Lower leg skin (tissue), 4 donors: Measurements from ENCODE around the gene TMEM260. TPM values are rescaled to one million over a fixed set of nuclear protein-coding genes. Genes with fewer than 3 reads are reported as not detected.
A peak's percentile ranks its signal among the peaks of the same experiment; 100 is the strongest.
"Not testable (repeated sequence)": the region's sequence is repeated elsewhere in the genome, so short reads cannot be mapped to it uniquely, and the experiment has no call there.

Experiments
- DNase-seq, 2 donors: peaks; one replicate each; pipeline ENCODE4 v3.0.0-alpha.2; 2019; ENCODE audit warnings: low spot score in 2 of 2
- H3K4me3 ChIP-seq: fragments of 200-600 bp; sonication (generic); 2 replicates; pipeline ENCODE4 v1.5.1; 2017; ENCODE audit warnings: mild to moderate bottlenecking, low read depth; ENCODE audit not compliant: poor library complexity, severe bottlenecking
- POLR2A ChIP-seq, 2 donors: fragments of 450-650 bp; IDR thresholded peaks; one replicate each; pipeline ENCODE4 v1.6.1; 2016 to 2017; ENCODE audit warnings: antibody characterized with exemption in 2 of 2, mild to moderate bottlenecking in 1 of 2, moderate library complexity in 1 of 2
- WGBS, 2 donors: methylation state at CpG; one replicate each; pipeline ENCODE4 v1.1.5; 2018; 5-methylcytosine and 5-hydroxymethylcytosine counted together
- intact Hi-C: fragments of 100-400 bp; cut with DNase I; formaldehyde crosslinking; loops from one replicate; pipeline ENCODE4 v1.15.0; 2023; ENCODE audit warnings: low total_unique reads
- total RNA-seq, 4 donors: library from RNA; depleted of rRNA; stranded (reverse); fragments of >200 nt; gene quantifications; one replicate each; pipeline ENCODE4 v1.1.0, GENCODE V29; 2016
- TF ChIP-seq, protein P1 (sequence below), 3 donors: fragments of 450-650 bp; IDR thresholded peaks; one replicate each; pipeline ENCODE4 v1.5.1; 2016; ENCODE audit warnings: antibody characterized with exemption in 3 of 3, mild to moderate bottlenecking in 3 of 3, moderate library complexity in 2 of 3

Gene TMEM260
- total RNA-seq, 4 donors from 2014 or later, result 11.9 to 33.9 (median 22.1) TPM

DNA sequence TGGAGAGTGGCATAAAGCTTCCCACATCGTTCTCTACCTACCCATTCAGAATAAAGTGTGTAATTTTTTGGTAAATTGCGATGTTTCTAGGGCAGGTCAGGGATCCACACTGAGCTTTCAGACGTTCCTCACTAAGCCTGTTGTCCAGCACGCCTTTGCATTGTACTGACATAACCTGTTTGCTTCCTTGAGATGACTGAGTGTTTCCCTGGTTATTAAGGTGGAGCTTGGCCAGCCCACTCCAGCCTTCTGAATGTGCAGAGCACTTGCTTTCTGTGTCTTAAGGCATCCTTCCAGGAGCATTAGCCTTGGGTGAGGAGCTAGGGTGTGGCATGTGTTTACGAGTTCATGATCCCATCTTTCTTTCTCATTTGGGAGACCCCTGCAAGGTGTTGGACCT, 96.4 kb downstream of the TMEM260 start:
- TF ChIP-seq POLR2A (IDR thresholded peaks at IDR 0.05), result no peak
- TF ChIP-seq, protein P1, sequence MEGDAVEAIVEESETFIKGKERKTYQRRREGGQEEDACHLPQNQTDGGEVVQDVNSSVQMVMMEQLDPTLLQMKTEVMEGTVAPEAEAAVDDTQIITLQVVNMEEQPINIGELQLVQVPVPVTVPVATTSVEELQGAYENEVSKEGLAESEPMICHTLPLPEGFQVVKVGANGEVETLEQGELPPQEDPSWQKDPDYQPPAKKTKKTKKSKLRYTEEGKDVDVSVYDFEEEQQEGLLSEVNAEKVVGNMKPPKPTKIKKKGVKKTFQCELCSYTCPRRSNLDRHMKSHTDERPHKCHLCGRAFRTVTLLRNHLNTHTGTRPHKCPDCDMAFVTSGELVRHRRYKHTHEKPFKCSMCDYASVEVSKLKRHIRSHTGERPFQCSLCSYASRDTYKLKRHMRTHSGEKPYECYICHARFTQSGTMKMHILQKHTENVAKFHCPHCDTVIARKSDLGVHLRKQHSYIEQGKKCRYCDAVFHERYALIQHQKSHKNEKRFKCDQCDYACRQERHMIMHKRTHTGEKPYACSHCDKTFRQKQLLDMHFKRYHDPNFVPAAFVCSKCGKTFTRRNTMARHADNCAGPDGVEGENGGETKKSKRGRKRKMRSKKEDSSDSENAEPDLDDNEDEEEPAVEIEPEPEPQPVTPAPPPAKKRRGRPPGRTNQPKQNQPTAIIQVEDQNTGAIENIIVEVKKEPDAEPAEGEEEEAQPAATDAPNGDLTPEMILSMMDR (IDR thresholded peaks at IDR 0.05), result no peak
- DNase-seq, result no peak
- 55 to 65% methylated on average over 5 of the region's 5 CpGs for WGBS, 2 donors
- intact Hi-C loops, result no loop called here
- no peak overlapping the region for H3K4me3 ChIP-seq

DNA sequence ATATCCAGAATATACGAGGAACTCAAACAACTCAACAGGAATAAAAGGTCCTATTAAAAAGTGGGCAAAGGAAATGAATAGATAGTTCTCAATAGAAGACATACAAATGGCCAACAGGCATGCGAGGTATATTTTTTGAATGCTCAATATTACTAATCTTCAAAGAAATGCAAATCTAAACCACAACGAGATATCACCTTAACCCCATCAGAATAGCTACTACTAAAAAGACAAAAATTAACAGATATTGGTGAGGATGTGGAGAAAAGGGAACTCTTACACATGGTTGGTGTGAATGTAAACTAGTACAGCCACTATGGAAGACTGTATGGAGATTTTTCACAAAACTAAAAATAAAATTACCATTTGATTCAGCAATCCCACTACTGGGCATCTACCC, 99.2 kb downstream of the TMEM260 start:
- no peak for DNase-seq
- TF ChIP-seq, protein P1 (IDR thresholded peaks at IDR 0.05), result no peak
- no peak overlapping the region for H3K4me3 ChIP-seq
- WGBS, 2 donors, result 80 to 83% methylated on average over 3 of the region's 3 CpGs
- intact Hi-C loops, result no loop called here

DNA sequence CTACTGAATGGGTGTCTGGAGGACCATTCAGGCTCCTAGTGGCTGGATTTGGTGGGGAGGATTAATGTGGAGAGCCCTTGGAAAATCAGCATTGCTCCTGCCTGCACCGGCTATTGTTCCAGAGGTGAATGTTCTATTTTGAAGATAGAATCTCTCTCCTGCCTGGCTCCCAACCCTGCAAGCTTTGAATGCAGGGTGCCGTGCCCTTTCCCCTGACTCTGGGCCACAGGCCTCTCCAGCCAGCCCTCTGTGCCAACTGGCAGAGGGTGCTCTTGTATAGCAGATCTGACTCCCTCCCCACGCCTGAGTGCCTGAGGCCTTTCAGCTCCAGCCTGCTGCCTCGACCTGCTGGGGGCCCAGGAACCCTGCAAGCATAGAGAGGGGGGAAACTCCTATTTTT, 106.8 kb downstream of the TMEM260 start:
- no peak for DNase-seq
- intact Hi-C loops, result no loop called here
- 28 to 46% methylated on average over 4 of the region's 4 CpGs for WGBS, 2 donors

DNA sequence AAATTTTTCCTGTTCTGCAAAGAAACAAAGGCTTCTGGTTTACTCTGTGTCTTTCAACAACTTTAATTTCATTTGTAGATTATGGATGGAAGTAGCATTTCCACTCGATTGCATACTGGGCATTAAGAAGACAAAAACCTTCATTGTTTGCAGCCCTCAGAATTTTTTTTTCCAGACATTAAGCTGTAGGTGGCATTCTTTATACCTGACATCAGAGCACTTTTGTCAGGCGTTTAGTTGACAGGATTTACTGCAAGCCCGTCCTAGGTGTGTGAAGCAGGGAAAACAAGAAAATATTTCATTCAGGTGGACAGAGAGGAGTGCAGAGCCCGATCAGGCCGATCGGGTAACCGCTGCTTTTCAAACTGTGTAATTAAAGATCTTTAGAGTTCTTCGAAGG, 107.5 kb downstream of the TMEM260 start:
- 54 to 71% methylated on average over 8 of the region's 8 CpGs for WGBS, 2 donors
- TF ChIP-seq POLR2A (IDR thresholded peaks at IDR 0.05), result no peak
- TF ChIP-seq, protein P1 (IDR thresholded peaks at IDR 0.05), result no peak
- intact Hi-C loops, result no loop called here

More for the DNA sequence above, 106.8 kb downstream of the TMEM260 start:
- TF ChIP-seq, protein P1 (IDR thresholded peaks at IDR 0.05), result no peak
- no peak for TF ChIP-seq POLR2A (IDR thresholded peaks at IDR 0.05)
- H3K4me3 ChIP-seq, result no peak overlapping the region

DNA sequence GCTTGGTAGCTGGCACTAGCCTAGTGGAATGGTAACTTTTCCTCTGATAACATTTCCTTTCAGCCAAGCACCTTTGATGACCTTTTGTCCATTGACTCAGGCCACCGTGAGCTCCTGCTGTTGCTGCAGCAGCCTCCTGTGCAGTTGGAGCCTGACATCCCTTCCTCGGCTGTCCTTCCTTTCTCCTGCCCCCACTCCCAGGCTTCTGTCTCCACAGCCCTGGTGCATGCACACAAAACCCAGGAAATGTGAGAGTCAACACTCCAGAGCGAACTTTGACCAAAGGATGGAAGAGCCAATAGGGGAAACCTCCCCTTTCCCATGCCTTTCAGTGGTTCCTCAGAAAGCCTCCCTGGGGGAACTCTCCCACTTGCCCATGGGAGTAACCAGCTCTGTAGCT, 115.0 kb downstream of the TMEM260 start:
- TF ChIP-seq POLR2A (IDR thresholded peaks at IDR 0.05), result no peak
- TF ChIP-seq, protein P1 (IDR thresholded peaks at IDR 0.05), result no peak
- no peak for DNase-seq
- WGBS, 2 donors, result 80 to 83% methylated on average over 3 of the region's 3 CpGs
- intact Hi-C loops, result no loop called here
- H3K4me3 ChIP-seq, result no peak overlapping the region

More for the DNA sequence above, 107.5 kb downstream of the TMEM260 start:
- no peak for DNase-seq
- H3K4me3 ChIP-seq, result no peak overlapping the region

DNA sequence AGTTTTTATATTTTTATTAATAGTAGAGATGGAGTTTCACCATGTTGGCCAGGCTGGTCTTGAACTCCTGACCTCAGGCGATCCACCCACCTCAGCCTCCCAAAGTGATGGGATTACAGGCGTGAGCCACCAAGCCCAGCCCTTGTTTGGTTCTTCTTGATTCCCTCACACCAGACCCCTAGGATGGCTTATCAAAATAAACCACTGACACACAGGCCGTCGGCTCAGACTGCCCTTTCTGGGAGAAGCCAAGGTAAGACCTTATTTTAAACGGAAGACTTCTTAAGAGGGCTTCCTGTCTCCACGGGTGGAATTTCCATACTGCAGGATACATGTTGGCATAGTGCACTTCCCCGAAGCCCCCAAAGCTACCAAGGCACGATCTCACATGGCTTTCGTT, 115.6 kb downstream of the TMEM260 start:
- intact Hi-C loops, H3K4me3 ChIP-seq: not testable (repeated sequence)
- peak in 1 of 2 donors; percentile 60 for DNase-seq
- WGBS, 2 donors, result 85 to 86% methylated on average over 9 of the region's 9 CpGs

Other genes starting within 250 kb of the TMEM260 start
- not detected for gene OTX2, start 230.7 kb downstream of the TMEM260 start, total RNA-seq